BLaER1 treated with 17β-estradiol and CSF1 and Interleukin-3, amounts not matched to agents 10 nM and 100 nM (cell line): ENCODE measurements around the gene RLN2.

Source experiments
- H3K27ac ChIP-seq, 11 experiments: shearing (Covaris generic); formaldehyde crosslinking; 2 replicates each; pipeline ENCODE4 v1.8.1; 2022
- H3K27me3 ChIP-seq, 11 experiments: shearing (Covaris generic); formaldehyde crosslinking; 2 replicates each; pipeline ENCODE4 v1.8.1; 2022
- H3K36me3 ChIP-seq, 11 experiments: shearing (Covaris generic); formaldehyde crosslinking; 2 replicates each; pipeline ENCODE4 v1.8.1; 2022
- H3K4me1 ChIP-seq, 10 experiments: shearing (Covaris generic); formaldehyde crosslinking; 2 replicates each; pipeline ENCODE4 v1.8.1; 2022
- H3K4me2 ChIP-seq, 11 experiments: shearing (Covaris generic); formaldehyde crosslinking; 2 replicates each; pipeline ENCODE4 v1.8.1; 2022
- H3K4me3 ChIP-seq, 10 experiments: shearing (Covaris generic); formaldehyde crosslinking; 2 replicates each; pipeline ENCODE4 v1.8.1; 2022
- H3K9ac ChIP-seq, 11 experiments: shearing (Covaris generic); formaldehyde crosslinking; 2 replicates each; pipeline ENCODE4 v1.8.1; 2022
- H3K9me3 ChIP-seq, 11 experiments: shearing (Covaris generic); formaldehyde crosslinking; replicated peaks in 1 of 11; 2 replicates each; pipeline ENCODE4 v1.8.1; 2022
- H4K20me1 ChIP-seq, 11 experiments: shearing (Covaris generic); formaldehyde crosslinking; 2 replicates each; pipeline ENCODE4 v1.8.1; 2022
- Cebpa-rat ChIP-seq, 11 experiments: shearing (Covaris generic); IDR thresholded peaks; 2 replicates each; pipeline ENCODE4 v1.8.1; 2022

RLN2 gene

DNA sequence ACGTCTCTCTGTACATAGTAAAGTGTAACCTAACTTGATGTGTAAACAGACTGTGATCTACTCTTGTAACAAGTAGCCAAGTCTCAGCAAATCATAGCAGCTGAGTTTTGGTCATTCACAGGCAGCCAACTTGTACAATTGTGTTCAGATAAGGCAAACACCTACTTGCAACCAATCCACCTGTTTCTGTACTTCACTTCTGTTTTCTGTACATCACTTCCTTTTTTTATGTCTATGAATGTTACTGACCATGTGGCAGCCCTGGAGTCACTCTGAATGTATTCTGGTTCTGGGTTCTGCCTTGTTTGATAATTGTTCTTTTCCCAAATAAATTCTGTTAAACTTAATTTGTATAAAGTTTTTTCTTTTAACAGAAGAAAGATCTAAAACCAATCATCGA is 26.0 kb downstream of the RLN2 start:
- TF ChIP-seq Cebpa-rat (IDR thresholded peaks at IDR 0.05), result no peak
- Histone ChIP-seq H3K27ac (no peak overlapping the region), H3K9ac (no peak overlapping the region), H3K4me2 (no peak overlapping the region), H3K36me3 (no peaks in the 10 kb centered on the region), H3K4me1 (no peaks in the 10 kb centered on the region), H4K20me1 (no peaks in the 10 kb centered on the region), H3K4me3 (no peak overlapping the region), H3K27me3 (no peaks in the 10 kb centered on the region), H3K9me3 (no peaks in the 10 kb centered on the region)

DNA sequence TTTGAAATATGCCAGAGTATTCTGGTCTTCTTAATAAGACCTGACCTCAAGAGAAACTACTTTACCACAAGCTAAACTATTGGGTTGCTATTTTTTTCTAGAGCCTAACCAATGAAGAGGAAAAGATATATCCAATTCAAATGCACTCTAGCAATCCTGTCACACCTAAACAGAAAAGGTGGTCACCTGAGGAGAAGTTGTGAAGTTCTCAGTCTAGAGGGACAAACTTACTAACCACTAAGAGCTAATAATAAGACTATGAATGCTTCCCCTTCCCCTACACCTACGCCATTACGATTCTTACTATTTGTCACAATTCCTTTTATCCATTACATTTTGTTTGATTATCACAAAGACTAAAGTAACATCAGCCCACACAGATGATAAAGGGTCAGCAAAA is 29.7 kb downstream of the RLN2 start:
- H3K27ac ChIP-seq, result no peak overlapping the region

DNA sequence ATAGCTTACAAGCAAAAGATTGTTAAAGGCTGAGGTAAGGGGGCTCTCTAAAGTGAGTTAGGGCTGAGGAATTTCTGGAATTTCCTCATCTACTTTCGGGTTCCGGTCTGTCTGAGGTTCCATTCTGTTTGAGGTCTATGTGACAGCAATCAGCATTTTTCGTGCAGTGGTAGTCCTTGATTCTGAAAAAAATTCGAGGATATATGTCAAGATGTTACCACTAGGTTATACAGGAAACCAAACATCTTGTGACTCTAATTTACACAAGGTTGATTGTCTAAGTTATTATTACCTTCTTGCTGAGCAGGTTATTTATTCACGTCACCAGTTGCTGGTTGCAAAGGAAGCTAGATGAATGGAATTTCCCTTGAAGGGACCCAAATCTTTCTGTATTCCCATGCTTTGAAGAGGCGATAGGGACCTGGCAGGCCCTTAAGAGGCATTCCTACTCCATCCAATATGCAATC is 35.2 kb downstream of the RLN2 start:
- H3K27ac ChIP-seq, result no peak overlapping the region
- TF ChIP-seq Cebpa-rat (IDR thresholded peaks at IDR 0.05), result no peak
- no peak overlapping the region for H3K4me2 ChIP-seq
- no peaks in the 10 kb centered on the region for H3K9me3 ChIP-seq
- H3K36me3 ChIP-seq, result no peaks in the 10 kb centered on the region
- H3K9ac ChIP-seq, result no peak overlapping the region
- H3K27me3 ChIP-seq, result no peaks in the 10 kb centered on the region
- H4K20me1 ChIP-seq, result no peaks in the 10 kb centered on the region
- no peak overlapping the region for H3K4me3 ChIP-seq
- no peaks in the 10 kb centered on the region; a peak in 1 of 20 replicates for H3K4me1 ChIP-seq

More for the DNA sequence above, 29.7 kb downstream of the RLN2 start:
- Histone ChIP-seq H3K4me1 (no peaks in the 10 kb centered on the region), H3K9me3 (no peaks in the 10 kb centered on the region), H3K4me3 (no peak overlapping the region), H3K9ac (no peak overlapping the region), H3K27me3 (no peaks in the 10 kb centered on the region), H3K4me2 (no peak overlapping the region), H3K36me3 (no peaks in the 10 kb centered on the region), H4K20me1 (no peaks in the 10 kb centered on the region)
- no peak for TF ChIP-seq Cebpa-rat (IDR thresholded peaks at IDR 0.05)

DNA sequence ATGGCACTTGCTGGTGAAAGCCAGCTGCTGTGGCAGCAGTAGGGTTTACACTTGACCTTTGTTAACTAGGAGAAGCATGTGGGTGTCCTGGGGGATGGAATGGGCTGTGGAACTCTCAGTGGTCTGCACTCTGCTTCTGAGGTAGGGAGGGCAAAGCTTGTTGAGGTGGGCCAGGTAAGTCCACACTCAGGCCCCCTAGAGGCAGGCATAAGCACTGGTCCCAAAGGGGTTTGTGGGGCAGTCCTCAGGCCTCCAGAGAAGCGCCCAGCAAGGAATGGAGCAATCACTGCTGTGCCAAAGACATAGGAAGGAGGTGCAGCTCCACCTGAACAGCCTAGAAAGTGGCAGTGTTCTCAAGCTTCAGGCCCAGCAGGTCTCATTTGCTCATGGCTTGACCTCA is 38.6 kb downstream of the RLN2 start:
- Histone ChIP-seq H3K9ac (no peak overlapping the region), H3K4me2 (no peak overlapping the region), H3K4me3 (no peak overlapping the region), H3K4me1 (no peaks in the 10 kb centered on the region; a peak in 1 of 20 replicates), H3K27ac (no peak overlapping the region), H3K36me3 (no peaks in the 10 kb centered on the region), H3K9me3 (no peaks in the 10 kb centered on the region), H4K20me1 (no peaks in the 10 kb centered on the region), H3K27me3 (no peaks in the 10 kb centered on the region)
- TF ChIP-seq Cebpa-rat (IDR thresholded peaks at IDR 0.05), result no peak

DNA sequence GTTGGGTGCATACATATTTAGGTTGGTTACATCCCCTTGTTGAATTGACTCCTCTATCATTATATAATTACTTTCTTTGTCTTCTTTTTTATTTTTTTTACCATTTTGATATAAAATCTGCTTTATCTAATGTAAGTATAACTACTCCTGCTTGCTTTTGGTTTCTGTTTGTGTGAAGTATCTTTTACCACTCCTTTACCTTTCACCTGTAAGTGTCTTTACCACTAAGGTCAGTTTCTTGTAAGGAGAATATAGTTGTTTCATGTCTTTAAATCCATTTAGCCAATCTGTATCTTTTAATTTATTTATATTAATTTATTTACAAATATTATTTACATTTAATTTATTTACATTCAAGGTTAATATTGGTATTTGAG is 40.3 kb downstream of the RLN2 start:
- H3K27ac ChIP-seq, result no peak overlapping the region
- no peaks in the 10 kb centered on the region for H4K20me1 ChIP-seq
- peaks cover 3 to 7% (median 6%) of the 10 kb centered on the region in 11 experiments; a peak in 12 of 22 replicates for H3K9me3 ChIP-seq
- no peaks in the 10 kb centered on the region for H3K36me3 ChIP-seq
- no peak overlapping the region for H3K9ac ChIP-seq
- no peaks in the 10 kb centered on the region; a peak in 1 of 20 replicates for H3K4me1 ChIP-seq
- no peaks in the 10 kb centered on the region for H3K27me3 ChIP-seq
- H3K4me3 ChIP-seq, result no peak overlapping the region
- no peak overlapping the region for H3K4me2 ChIP-seq
- TF ChIP-seq Cebpa-rat (IDR thresholded peaks at IDR 0.05), result no peak

DNA sequence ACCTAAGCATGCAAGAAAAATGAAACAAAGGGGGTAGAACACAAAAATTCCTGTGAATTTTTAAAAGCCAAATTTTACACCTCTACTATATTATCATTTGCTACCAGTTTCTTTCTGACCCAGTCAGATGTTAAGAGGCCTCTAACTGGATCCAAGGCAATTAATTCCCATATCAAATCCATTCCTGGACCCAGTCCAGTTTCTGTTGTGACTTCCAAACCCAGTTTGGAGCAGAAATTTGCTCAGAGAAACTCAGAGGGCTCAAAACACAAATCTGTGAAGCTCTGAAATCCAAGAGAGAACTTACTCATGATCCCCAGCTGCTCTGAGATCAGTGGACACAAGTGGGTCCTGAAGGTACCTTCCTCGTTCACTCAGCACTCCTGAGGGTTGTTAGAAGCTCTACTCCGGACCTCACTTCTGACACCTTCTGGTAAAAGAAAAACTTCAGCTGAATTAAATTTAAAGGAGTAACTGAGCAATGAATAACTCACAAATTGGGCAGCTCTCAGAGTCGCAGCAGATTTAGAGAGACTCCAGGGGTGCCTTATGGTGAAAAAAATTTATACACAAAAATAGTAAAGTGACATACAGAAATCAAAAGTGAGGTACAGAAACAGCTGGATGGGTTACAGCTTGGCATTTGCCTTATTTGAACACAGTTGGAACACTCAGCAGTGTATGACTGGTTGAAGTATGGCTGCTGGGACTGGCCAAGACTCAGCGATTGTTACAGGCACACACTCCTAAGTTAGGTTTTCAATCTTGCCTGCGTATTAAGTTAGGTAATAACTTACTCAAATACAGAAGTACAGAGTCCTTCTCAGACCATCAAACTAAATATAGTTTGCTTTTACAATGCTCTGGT is 40.9 kb downstream of the RLN2 start:
- Histone ChIP-seq H3K27ac (no peak overlapping the region), H3K4me3 (no peak overlapping the region), H3K9ac (no peak overlapping the region), H3K4me2 (no peak overlapping the region), H3K27me3 (no peaks in the 10 kb centered on the region), H3K9me3 (peaks cover 4 to 9% (median 8%) of the 10 kb centered on the region in 11 experiments; a peak in 12 of 22 replicates), H3K4me1 (no peaks in the 10 kb centered on the region; a peak in 1 of 20 replicates), H3K36me3 (no peaks in the 10 kb centered on the region), H4K20me1 (no peaks in the 10 kb centered on the region)
- TF ChIP-seq Cebpa-rat (IDR thresholded peaks at IDR 0.05), result no peak
